DMS53 treated with DMSO at 0.1 percent for 48 hours (cell line): Measurements from ENCODE around the gene PPP4R1.
"Not testable (repeated sequence)": the region's sequence is repeated elsewhere in the genome, so short reads cannot be mapped to it uniquely, and the experiment has no call there.

ENCODE experiments used
- DNase-seq: peaks from one replicate; lab custom pipeline; 2025; ENCODE audit not compliant: unreplicated experiment; lab: John Stamatoyannopoulos, UW

Gene PPP4R1

DNA sequence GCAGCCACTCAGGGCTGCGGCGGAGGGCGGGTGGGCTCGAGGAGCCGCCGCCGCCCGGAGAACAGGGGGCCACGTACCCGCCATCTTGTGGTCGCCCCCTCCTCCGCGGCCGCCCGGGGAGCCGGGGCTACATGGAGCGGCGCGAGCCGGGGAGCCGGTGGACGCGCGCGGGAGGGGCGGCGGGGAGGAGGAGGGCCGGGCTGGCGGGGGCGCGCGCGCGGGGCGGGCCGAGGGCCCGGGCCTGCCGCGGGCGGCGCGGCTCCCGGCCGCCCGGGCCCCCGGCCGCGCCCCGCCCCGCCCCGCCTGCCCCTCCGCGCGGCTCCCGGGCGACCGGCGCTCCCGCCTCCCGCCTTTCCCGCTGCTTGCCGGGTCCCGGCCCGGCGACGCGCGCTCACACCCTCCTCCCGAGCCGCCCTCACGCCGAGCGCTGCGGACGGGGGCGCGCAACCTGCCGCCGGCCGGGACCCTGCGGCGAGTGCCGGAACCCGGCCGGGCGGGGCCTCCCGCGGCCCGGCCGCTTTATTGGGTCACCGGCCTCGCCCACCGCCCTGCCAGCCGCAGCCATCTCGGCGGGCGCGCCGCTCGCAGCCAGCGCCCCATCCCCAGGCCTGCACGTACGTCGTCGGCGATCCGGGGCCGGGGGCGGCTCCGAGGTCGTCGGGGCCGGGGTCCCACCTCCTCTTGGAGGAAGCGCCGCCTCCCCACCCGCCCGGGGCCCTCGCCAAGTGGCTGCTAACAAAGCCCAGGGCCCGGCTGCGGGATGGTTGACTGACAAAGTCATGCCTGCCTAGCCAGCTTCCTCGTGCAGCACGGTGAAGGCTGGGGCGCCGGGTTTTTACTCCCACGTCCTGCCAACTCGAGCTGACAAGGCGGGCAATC lies at the start of gene PPP4R1:
Gene PPP4R1, minus strand, starts transcription at position 159 of the 879 bp plus-strand sequence. Its CDS starts 75 bp downstream, at position 84.
- DNase-seq, result peak; percentile 69

- no peak for DNase-seq
Measured at GRCh38 chr18:9663377-9663776, 49.0 kb upstream of the PPP4R1 start.

- DNase-seq, result no peak
Measured at GRCh38 chr18:9661564-9661963, 47.2 kb upstream of the PPP4R1 start.

DNA sequence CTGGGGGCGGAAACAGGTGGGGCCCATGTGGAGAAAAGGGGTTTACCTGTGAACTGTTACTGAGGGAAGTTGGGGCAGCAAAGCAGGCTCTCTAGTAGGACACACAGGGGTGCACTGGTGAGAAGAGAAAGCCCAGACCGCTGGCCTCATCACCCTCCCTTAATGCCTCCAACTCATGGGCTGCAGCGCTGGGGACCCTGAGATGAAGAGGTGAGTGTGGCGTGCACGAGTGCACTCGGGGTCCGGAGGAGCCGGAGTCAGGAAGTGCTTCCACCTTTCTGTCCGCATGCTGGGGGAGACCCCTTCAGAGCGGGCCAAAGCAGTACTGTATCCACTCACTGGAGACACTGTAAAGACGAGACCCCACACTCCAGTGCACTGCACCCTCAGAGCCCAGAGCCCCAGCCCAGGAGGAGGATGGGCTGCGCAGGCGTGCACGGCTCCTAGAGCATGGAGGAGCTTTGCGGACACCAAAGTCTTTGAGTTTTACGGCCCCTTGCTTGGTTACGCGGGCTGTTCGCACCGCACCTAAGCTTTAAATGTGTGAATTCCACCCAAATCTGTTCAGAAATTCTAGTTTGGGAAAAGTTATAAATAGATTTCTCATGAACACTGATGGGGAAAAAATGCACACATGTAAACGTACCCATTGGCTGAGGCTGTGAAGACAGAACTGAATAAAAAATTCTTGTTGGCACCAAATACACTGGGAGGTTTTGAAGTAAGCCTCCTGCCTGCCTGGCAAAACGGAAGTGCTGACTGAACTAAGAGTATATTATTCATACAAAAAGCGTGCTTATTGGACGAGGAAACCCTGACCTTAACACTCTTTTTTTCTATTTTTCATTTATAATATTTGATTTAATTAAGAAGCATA lies 45.4 kb upstream of the PPP4R1 start:
- DNase-seq, result no peak

DNA sequence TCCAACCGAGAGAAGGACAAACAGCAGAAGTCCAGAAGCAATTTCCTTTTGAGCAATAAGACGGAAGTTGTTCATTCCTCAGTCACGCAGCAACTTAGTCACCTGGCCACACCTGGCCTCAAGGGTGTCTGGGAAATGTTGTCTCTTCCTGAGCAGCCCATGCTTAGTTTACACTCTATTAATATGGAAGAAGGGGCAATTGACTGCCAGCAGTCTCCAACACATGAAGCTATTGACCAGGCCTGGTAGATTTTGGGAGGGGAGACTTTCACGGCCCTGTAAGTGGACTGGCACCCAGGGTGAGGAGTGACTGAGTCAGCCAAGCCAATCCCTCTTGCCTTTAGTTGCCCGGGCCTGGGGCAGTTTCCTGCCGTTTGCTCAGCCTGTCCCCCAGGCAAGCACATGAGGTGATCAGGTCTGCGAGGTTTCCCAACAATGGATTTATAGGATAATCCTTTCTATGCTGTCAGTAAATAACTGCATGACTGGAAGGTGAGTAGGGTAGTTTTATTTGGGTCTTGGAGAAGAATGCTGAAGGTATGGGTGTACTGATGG lies 43.8 kb upstream of the PPP4R1 start:
- no peak for DNase-seq

GRCh38 chr18:9655232-9655767 lies 40.9 kb upstream of the PPP4R1 start:
- DNase-seq, result no peak

GRCh38 chr18:9653390-9653789 lies 39.0 kb upstream of the PPP4R1 start:
- DNase-seq, result peak; percentile 32

DNA sequence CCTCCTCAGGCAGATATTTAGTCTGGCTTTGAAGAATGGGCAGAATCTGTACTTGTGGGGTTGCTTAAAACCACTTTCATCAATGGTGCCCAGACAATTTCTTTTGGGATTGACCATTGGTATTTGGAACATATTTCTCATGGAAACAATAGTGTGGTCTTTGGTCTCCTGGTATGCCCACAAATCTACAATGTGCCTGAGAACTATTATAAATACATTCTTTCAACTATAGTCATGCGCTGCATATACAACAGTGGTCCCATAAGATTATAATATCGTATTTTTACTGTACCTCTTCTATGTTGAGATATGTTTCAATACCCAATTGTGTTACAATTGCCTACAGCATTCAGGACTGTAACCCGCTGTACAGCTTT lies 34.8 kb upstream of the PPP4R1 start:
- no peak for DNase-seq

- DNase-seq, result no peak
Measured at GRCh38 chr18:9648431-9649163, 34.2 kb upstream of the PPP4R1 start.

- DNase-seq, result no peak
Measured at GRCh38 chr18:9647496-9648323, 33.4 kb upstream of the PPP4R1 start.

DNA sequence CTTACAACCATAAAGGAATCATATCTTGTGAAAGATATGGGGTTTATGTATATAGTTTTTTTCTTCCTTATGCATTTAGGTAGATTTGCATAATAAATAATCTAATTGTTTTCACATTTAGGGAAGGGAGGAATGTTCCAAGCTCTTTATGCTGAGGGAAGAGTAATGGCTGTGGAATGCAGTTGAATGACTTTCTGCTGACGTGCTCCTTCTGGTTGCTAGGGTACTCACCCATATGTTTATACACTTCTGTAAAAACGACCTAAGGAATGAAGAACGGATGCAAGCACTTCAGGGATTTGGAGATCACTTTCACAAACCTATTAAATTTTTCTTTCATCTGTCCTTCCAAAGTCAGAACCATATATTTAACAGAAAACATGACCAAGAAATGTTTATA lies 29.2 kb upstream of the PPP4R1 start:
- DNase-seq, result peak; percentile 90

GRCh38 chr18:9642799-9643462 lies 28.6 kb upstream of the PPP4R1 start:
- no peak for DNase-seq

DNA sequence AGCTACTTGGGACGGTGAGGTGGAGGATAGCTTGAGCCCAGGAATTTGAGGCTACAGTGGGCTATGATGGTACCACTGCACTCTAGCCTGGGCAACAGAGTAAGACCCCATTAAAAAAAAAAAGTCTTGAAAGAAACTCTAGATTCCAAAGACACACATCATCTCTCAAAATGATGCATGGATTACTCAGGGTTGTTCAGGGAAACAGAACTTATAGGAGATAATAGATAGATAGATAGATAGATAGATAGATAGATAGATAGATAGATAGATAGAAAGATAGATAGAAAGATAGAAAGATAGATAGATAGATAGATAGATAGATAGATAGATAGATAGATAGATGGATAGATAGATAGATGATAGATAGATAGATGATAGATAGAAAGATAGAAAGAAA lies 26.7 kb upstream of the PPP4R1 start:
- DNase-seq, result not testable (repeated sequence)

DNA sequence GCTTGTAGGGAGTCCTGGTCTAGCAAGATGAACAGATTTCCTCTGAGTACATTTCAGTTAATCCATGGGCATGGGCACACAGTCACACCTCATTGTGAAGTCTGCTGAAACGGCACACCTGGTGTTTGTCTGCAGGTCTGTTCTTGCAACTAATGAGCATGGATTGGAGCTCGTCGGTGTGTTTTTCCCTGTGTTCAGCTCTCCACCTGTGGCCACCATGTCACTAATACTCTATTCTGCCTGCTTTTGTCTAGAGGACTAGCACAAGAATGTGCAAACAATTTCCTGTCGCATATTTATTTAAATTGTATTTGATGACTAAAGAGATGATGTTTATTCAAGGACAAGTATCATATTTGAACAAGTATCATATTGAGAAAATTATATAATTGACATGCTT lies 24.5 kb upstream of the PPP4R1 start:
- DNase-seq, result peak; percentile 94

DNA sequence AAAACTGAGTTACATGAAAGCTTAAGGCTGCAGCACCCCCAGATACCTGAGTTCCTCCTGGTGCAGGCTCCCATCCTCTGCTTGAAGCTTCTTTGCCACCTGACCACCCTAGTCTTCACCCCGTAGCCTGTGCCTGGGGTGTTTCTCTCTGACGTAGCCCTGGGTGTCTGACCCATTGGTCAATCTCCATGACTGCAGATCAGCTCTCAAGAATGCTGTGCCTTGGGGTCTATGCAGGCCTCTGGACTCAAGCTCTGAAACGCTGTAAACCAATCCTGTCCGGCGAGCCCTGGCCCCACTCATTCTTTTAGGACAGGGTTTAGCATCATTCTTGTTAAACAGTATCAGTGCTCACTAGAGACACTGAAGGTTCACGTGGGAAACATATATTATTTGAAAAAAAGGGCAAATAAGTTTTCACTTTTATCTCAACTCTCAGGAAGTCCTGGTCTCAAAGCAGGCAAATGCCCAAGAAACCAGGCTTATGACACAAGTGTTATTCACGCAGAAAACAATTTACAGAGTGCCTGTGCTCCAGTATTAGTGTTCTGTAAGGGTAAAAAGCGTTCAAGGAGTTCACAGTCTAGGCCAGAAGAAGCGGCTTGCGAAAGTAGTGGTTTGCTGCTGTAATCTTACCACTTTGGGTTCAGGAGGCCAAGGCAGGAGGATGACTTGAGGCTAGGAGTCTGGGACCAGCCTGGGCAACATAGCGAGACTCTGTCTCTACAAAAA lies 22.8 kb upstream of the PPP4R1 start:
- DNase-seq, result no peak

GRCh38 chr18:9634856-9635255 lies 20.5 kb upstream of the PPP4R1 start:
- no peak for DNase-seq

DNA sequence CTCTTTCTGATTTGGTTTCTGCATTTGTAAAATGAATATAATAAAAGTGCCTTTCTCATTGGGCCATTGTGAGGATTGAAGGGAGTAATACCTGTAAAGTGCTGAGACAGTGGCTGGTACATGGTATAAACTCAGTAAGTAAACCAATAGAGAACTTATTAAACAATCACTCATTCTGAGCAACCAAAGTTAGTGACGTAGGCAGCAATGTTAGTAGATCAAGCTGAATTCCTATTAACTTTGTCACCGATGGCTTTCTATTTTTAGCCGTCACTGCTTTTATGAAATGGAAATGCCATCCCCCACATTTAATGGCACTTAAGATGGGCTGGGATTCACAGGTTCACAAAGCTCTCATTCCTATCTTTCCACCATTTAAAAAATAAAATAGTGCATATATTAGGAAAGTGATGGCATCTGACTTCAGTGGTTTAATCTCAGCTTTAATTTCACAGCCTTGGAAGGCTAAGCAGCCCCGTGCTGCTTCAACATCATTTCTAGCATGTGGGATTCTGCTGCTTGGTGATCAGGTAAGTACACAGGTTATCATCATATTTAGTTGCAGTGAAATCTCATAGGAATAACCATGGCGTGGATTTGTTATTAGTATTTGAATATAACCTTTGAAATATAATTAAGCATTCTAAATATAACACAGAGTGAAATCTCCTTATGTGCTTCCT lies 17.6 kb upstream of the PPP4R1 start:
- DNase-seq, result no peak

GRCh38 chr18:9630444-9630843 lies 16.1 kb upstream of the PPP4R1 start:
- no peak for DNase-seq
